Endothelial cell of umbilical vein (primary cell): ENCODE results near the gene PPIP5K1. TPM values are rescaled to one million over a fixed set of nuclear protein-coding genes. Genes with fewer than 3 reads are reported as not detected.

Experiments
- BruUV-seq: library from RNA; stranded (reverse); fragments of 400-500 nt; replicated peaks from 2 replicates; lab custom pipeline; 2021; lab: Mats Ljungman, UMichigan
- CTCF ChIA-PET: fragments of 300-600, 350-600 bp; sonication (Branson Sonifier 250); formaldehyde crosslinking; loops from one replicate; lab custom pipeline; 2021; ENCODE audit warnings: antibody characterized with exemption, inconsistent platforms; lab: Charles Lee
- POLR2A ChIA-PET: fragments of 300-600, 350-600 bp; sonication (Branson Sonifier 250); formaldehyde crosslinking; loops from one replicate; lab custom pipeline; 2021; ENCODE audit warnings: antibody characterized with exemption, inconsistent platforms; lab: Charles Lee
- DNase-seq: peaks from one replicate; pipeline ENCODE4 v3.0.0-alpha.2; 2011; ENCODE audit warnings: low read depth, low spot score
- FAIRE-seq: peaks from 2 replicates; lab custom pipeline; 2011; peaks lifted over from hg19 to GRCh38; lab: Jason Lieb, UNC
- H2AFZ ChIP-seq: 2 replicates; pipeline ENCODE4 v1.6.0; 2012; ENCODE audit warnings: low read depth, low read length, control low read depth, inconsistent platforms
- H3K27ac ChIP-seq: 2 replicates; pipeline ENCODE4 v1.5.1; 2011; ENCODE audit warnings: low read depth, mild to moderate bottlenecking, control low read depth, low read length, moderate library complexity; ENCODE audit not compliant: insufficient read depth
- H3K27me3 ChIP-seq, 2 experiments: 2 replicates each; pipeline versions ENCODE4 v1.6.0 to v1.6.1; 2011; ENCODE audit warnings: low read length in 2 of 2, mixed read lengths in 1 of 2; ENCODE audit not compliant: control insufficient read depth in 2 of 2, insufficient read depth in 2 of 2
- H3K36me3 ChIP-seq, 2 experiments: 2 replicates in 1 of 2; 3 replicates in 1 of 2; pipeline ENCODE4 v1.5.1; 2011; ENCODE audit warnings: low read length in 2 of 2, mild to moderate bottlenecking in 1 of 2, moderate library complexity in 1 of 2; ENCODE audit not compliant: control insufficient read depth in 2 of 2, insufficient read depth in 2 of 2; ENCODE audit errors: extremely low read depth in 1 of 2
- H3K4me1 ChIP-seq: 3 replicates; pipeline ENCODE4 v1.5.1; 2011; ENCODE audit warnings: mild to moderate bottlenecking, low read length; ENCODE audit not compliant: control insufficient read depth, insufficient read depth; ENCODE audit errors: extremely low read depth
- H3K4me2 ChIP-seq: 2 replicates; pipeline ENCODE4 v1.6.1; 2011; ENCODE audit warnings: low read length, control low read depth, mixed read lengths; ENCODE audit not compliant: insufficient read depth
- H3K4me3 ChIP-seq, 3 experiments: fragments of 200-600 bp in 1 of 3; sonication (generic), shearing (Covaris generic) in 1 of 3; replicated peaks in 1 of 3; 2 replicates each; pipeline ENCODE4 v1.5.1; 2011 to 2016; ENCODE audit warnings: control low read depth in 3 of 3, low read length in 3 of 3, mild to moderate bottlenecking in 2 of 3, inconsistent platforms in 1 of 3, low read depth in 1 of 3, moderate library complexity in 1 of 3; ENCODE audit not compliant: insufficient read depth in 1 of 3
- H3K79me2 ChIP-seq: 2 replicates; pipeline ENCODE4 v1.6.0; 2012; ENCODE audit warnings: low read length, inconsistent platforms; ENCODE audit not compliant: control insufficient read depth, insufficient read depth
- H3K9ac ChIP-seq: replicated peaks from 2 replicates; pipeline ENCODE3; 2011; ENCODE audit warnings: low read length, control low read depth; ENCODE audit not compliant: insufficient read depth; ENCODE audit errors: extremely low read depth
- H3K9me1 ChIP-seq: replicated peaks from 3 replicates; pipeline ENCODE4 v1.6.0; 2011; ENCODE audit warnings: mild to moderate bottlenecking, low read length; ENCODE audit not compliant: control insufficient read depth, insufficient read depth; ENCODE audit errors: extremely low read depth
- H3K9me3 ChIP-seq: replicated peaks from 2 replicates; pipeline ENCODE4 v1.5.1; 2012; ENCODE audit warnings: low read length, inconsistent platforms; ENCODE audit not compliant: control insufficient read depth, insufficient read depth
- H4K20me1 ChIP-seq: replicated peaks from 2 replicates; pipeline ENCODE3; 2011; ENCODE audit warnings: mild to moderate bottlenecking, low read length; ENCODE audit not compliant: control insufficient read depth, insufficient read depth; ENCODE audit errors: extremely low read depth
- EZH2 ChIP-seq: IDR thresholded peaks from 2 replicates; pipeline ENCODE4 v1.6.1; 2012; ENCODE audit warnings: borderline replicate concordance, low read depth, mild to moderate bottlenecking, moderate library complexity, low read length, inconsistent platforms; ENCODE audit not compliant: severe bottlenecking
- FOS ChIP-seq: IDR thresholded peaks from 2 replicates; pipeline ENCODE4 v1.6.1; 2011; ENCODE audit warnings: mild to moderate bottlenecking, low read length, moderate library complexity, borderline replicate concordance; ENCODE audit not compliant: insufficient read depth
- GATA2 ChIP-seq: IDR thresholded peaks from 2 replicates; pipeline ENCODE4 v1.7.0; 2011; ENCODE audit warnings: low read depth, mild to moderate bottlenecking, moderate library complexity, mixed read lengths, low read length; ENCODE audit not compliant: insufficient read length, insufficient read depth
- JUN ChIP-seq: IDR thresholded peaks from 2 replicates; pipeline ENCODE4 v1.6.1; 2011; ENCODE audit warnings: borderline replicate concordance, low read depth; ENCODE audit not compliant: insufficient read length, insufficient read depth
- MYC ChIP-seq: IDR thresholded peaks from one replicate; pipeline ENCODE4 v1.6.1; 2011; ENCODE audit warnings: mild to moderate bottlenecking, low read depth, low read length
- POLR2A ChIP-seq: IDR thresholded peaks from 2 replicates; pipeline ENCODE4 v1.6.1; 2012; ENCODE audit warnings: low read depth, mild to moderate bottlenecking, control low read depth, low read length
- POLR2AphosphoS5 ChIP-seq: IDR thresholded peaks from 2 replicates; pipeline ENCODE4 v1.6.1; 2012; ENCODE audit warnings: low read depth, mild to moderate bottlenecking, control low read depth, low read length, moderate library complexity; ENCODE audit not compliant: insufficient read depth
- dilution Hi-C: fragments of 300-500 bp; cut with MboI; formaldehyde crosslinking; loops from one replicate; pipeline ENCODE4 v1.15.0; 2019; ENCODE audit warnings: low sequenced_read_pairs; ENCODE audit not compliant: extremely low pct_ligation_motif_present
- intact Hi-C: fragments of 100-400 bp; cut with micrococcal nuclease; formaldehyde crosslinking; loops from one replicate; pipeline ENCODE4 v1.10.0; 2022
- polyA plus RNA-seq, 4 experiments: library from polyadenylated mRNA; depleted of rRNA in 3 of 4; stranded (reverse) in 3 of 4; unstranded in 1 of 4; fragments of >200 nt; gene quantifications; 2 replicates each; pipeline versions ENCODE4 v1.2.1 to v1.2.3, GENCODE V29; 2011 to 2012; ENCODE audit warnings: missing spikeins in 1 of 4
- total RNA-seq: library from RNA; stranded (reverse); gene quantifications from 2 replicates; pipeline ENCODE4 v1.2.3, GENCODE V29; 2021
- TF ChIP-seq, protein P1 (sequence below), 2 donors: IDR thresholded peaks; 1 replicate in 1 of 2; 2 replicates in 1 of 2; pipeline ENCODE4 v1.5.1; 2011; ENCODE audit warnings: low read length in 2 of 2, mild to moderate bottlenecking in 2 of 2, moderate library complexity in 2 of 2, control low read depth in 1 of 2, inconsistent platforms in 1 of 2, low read depth in 1 of 2; ENCODE audit not compliant: insufficient read depth in 1 of 2; ENCODE audit errors: extremely low read depth in 1 of 2
- TF ChIP-seq, protein P2 (sequence below): IDR thresholded peaks from 2 replicates; pipeline ENCODE4 v1.6.1; 2011; ENCODE audit not compliant: insufficient read depth, insufficient read length

Gene PPIP5K1
- total and polyA plus RNA-seq, 2 donors (not counting 3 experiments of a cell fraction or from before 2014, with no cell fraction given), result 22.2 to 35.3 TPM

DNA sequence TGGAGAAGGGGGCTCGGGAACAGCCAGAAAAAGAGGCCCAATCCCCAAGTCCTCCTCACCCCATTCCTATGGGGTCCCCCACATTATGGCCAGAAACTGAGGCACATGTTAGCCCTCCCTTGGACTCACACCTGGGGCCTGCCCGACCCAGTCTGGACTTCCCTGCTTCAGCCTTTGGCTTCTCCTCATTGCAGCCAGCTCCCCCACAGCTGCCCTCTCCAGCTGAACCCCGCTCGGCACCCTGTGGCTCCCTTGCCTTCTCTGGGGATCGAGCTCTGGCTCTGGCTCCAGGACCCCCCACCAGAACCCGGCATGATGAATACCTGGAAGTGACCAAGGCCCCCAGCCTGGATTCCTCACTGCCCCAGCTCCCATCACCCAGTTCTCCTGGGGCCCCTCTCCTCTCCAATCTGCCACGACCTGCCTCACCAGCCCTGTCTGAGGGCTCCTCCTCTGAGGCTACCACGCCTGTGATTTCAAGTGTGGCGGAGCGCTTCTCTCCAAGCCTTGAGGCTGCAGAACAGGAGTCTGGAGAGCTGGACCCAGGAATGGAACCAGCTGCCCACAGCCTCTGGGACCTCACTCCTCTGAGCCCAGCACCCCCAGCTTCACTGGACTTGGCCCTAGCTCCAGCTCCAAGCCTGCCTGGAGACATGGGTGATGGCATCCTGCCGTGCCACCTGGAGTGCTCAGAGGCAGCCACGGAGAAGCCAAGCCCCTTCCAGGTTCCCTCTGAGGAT, 62.0 kb downstream of the PPIP5K1 start:
- ChIA-PET POLR2A (no interaction called here), CTCF (interaction anchor here (0.6 to 2.3 kb wide), 6 partner anchors 10 to 28 kb away, joined by 3 to 25 read pairs (median 3); partner anchors contain the start of gene MAP1A)
- BruUV-seq, result no TSS peak
- no peaks in the 10 kb centered on the region for H3K9me1 ChIP-seq
- no peaks in the 10 kb centered on the region for H3K4me1 ChIP-seq
- no peaks in the 10 kb centered on the region for H3K79me2 ChIP-seq
- no peak for TF ChIP-seq FOS
- TF ChIP-seq MYC, result no peak
- TF ChIP-seq, protein P1, sequence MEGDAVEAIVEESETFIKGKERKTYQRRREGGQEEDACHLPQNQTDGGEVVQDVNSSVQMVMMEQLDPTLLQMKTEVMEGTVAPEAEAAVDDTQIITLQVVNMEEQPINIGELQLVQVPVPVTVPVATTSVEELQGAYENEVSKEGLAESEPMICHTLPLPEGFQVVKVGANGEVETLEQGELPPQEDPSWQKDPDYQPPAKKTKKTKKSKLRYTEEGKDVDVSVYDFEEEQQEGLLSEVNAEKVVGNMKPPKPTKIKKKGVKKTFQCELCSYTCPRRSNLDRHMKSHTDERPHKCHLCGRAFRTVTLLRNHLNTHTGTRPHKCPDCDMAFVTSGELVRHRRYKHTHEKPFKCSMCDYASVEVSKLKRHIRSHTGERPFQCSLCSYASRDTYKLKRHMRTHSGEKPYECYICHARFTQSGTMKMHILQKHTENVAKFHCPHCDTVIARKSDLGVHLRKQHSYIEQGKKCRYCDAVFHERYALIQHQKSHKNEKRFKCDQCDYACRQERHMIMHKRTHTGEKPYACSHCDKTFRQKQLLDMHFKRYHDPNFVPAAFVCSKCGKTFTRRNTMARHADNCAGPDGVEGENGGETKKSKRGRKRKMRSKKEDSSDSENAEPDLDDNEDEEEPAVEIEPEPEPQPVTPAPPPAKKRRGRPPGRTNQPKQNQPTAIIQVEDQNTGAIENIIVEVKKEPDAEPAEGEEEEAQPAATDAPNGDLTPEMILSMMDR (IDR thresholded peaks at IDR 0.05; ENCODE audit: extremely low read depth in 1 of 2, insufficient read depth in 1 of 2, low read depth in 1 of 2, low read length in 2 of 2), result no peak
- TF ChIP-seq EZH2, result no peak
- TF ChIP-seq POLR2A, result no peak
- no peak for TF ChIP-seq GATA2
- TF ChIP-seq, protein P2, sequence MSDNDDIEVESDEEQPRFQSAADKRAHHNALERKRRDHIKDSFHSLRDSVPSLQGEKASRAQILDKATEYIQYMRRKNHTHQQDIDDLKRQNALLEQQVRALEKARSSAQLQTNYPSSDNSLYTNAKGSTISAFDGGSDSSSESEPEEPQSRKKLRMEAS, result no peak
- TF ChIP-seq JUN, result no peak
- TF ChIP-seq POLR2AphosphoS5, result no peak
- no peaks in the 10 kb centered on the region for H3K9me3 ChIP-seq
- H3K27me3 ChIP-seq, result no peaks in the 10 kb centered on the region
- no peak overlapping the region for H2AFZ ChIP-seq
- no peak overlapping the region for H3K27ac ChIP-seq
- H4K20me1 ChIP-seq, result no peaks in the 10 kb centered on the region
- no peak overlapping the region for H3K4me3 ChIP-seq
- FAIRE-seq (no peak), DNase-seq (no peak)
- H3K4me2 ChIP-seq, result no peak overlapping the region
- no peak overlapping the region for H3K9ac ChIP-seq
- H3K36me3 ChIP-seq, result no peaks in the 10 kb centered on the region
- dilution Hi-C loops, result no loop called here
- intact Hi-C loops, result no loop called here
